Adrenal gland (tissue), 5 donors: ENCODE results near the gene ZNF625.

Experiments used
- CTCF ChIP-seq, 6 experiments: fragments of 450-650 bp in 4 of 6; fragments of 200-600 bp in 2 of 6; sonication (generic) in 1 of 6; IDR thresholded peaks; 1 replicate in 5 of 6; 2 replicates in 1 of 6; pipeline versions ENCODE4 v1.5.1 to v1.8.0; 2016 to 2021; ENCODE audit warnings: antibody characterized with exemption in 6 of 6, mild to moderate bottlenecking in 2 of 6, moderate library complexity in 1 of 6
- POLR2A ChIP-seq, 2 donors: fragments of 450-650 bp; IDR thresholded peaks; one replicate each; pipeline ENCODE4 v1.6.1; 2017; ENCODE audit warnings: antibody characterized with exemption in 2 of 2, mild to moderate bottlenecking in 2 of 2, moderate library complexity in 1 of 2
- donor health status: DM: no; HTN: no; CAD: no.

GRCh38 chr19:12187625-12188024 is 31.1 kb upstream of the ZNF625 start:
- TF ChIP-seq CTCF (IDR thresholded peaks at IDR 0.05) (no peak), POLR2A (IDR thresholded peaks at IDR 0.05) (no peak)
